HepG2 (cell line): ENCODE measurements around the gene VPS13D. TPM values are rescaled to one million over a fixed set of nuclear protein-coding genes. Genes with fewer than 3 reads are reported as not detected.

Source experiments
- ATAC-seq: fragments of 200-7000 bp; cut with Tn5 transposase; 3 replicates; pipeline ENCODE4 v1.9.1; 2020; ENCODE audit warnings: mild to moderate bottlenecking, moderate library complexity
- BruUV-seq: library from RNA; stranded (reverse); fragments of 400-500 nt; replicated peaks from 2 replicates; lab custom pipeline; 2021; lab: Mats Ljungman, UMichigan
- CTCF ChIA-PET: fragments of 300-600 bp; formaldehyde crosslinking; extraction: SDS; loops from one replicate; lab custom pipeline; 2021; ENCODE audit warnings: low total read pairs, inconsistent platforms, low intra/inter-chr PET ratio; lab: Yijun Ruan, JAX
- POLR2A ChIA-PET: fragments of 350-600 bp; sonication (Branson Sonifier 250); formaldehyde crosslinking; loops from one replicate; lab custom pipeline; 2020; ENCODE audit warnings: antibody characterized with exemption, inconsistent platforms; lab: Yijun Ruan, JAX
- DNase-seq: peaks from one replicate; pipeline ENCODE4 v3.0.0-alpha.2; 2015; ENCODE audit warnings: low spot score
- FAIRE-seq: peaks from 3 replicates; lab custom pipeline; 2011; peaks lifted over from hg19 to GRCh38; lab: Jason Lieb, UNC
- H2AFZ ChIP-seq: one replicate; pipeline ENCODE4 v1.6.1; 2011; ENCODE audit warnings: low read length, inconsistent platforms
- H3K27ac ChIP-seq: fragments of 300-600 bp; 3 replicates; pipeline ENCODE4 v1.8.0; 2011; ENCODE audit warnings: mixed run types, mild to moderate bottlenecking, mixed read lengths, low read length, inconsistent platforms; ENCODE audit not compliant: insufficient read depth; ENCODE audit errors: extremely low read length
- H3K27me3 ChIP-seq, 2 experiments: fragments of 200-600 bp in 1 of 2; 2 replicates in 1 of 2; 3 replicates in 1 of 2; pipeline versions ENCODE4 v1.6.0 to v1.8.0; 2011; ENCODE audit warnings: low read length in 2 of 2, mild to moderate bottlenecking in 2 of 2, moderate library complexity in 2 of 2, inconsistent platforms in 1 of 2; ENCODE audit not compliant: insufficient read depth in 2 of 2, control insufficient read depth in 1 of 2
- H3K36me3 ChIP-seq, 2 experiments: fragments of 200-600 bp in 1 of 2; replicated peaks in 1 of 2; 2 replicates in 1 of 2; 3 replicates in 1 of 2; pipeline versions ENCODE4 v1.5.1 to v1.8.0; 2011; ENCODE audit warnings: low read length in 2 of 2, inconsistent platforms in 1 of 2; ENCODE audit not compliant: insufficient read depth in 2 of 2, control insufficient read depth in 1 of 2
- H3K4me1 ChIP-seq: 2 replicates; pipeline ENCODE4 v1.5.1; 2012; ENCODE audit warnings: low read length, inconsistent platforms; ENCODE audit not compliant: insufficient read depth
- H3K4me2 ChIP-seq: 2 replicates; pipeline ENCODE4 v1.6.0; 2011; ENCODE audit warnings: low read depth, low read length, inconsistent platforms
- H3K4me3 ChIP-seq, 3 experiments: fragments of 200-600 bp in 1 of 3; sonication (generic), shearing (Covaris generic) in 1 of 3; replicated peaks in 1 of 3; 2 replicates each; pipeline ENCODE4 v1.5.1; 2011 to 2016; ENCODE audit warnings: low read length in 3 of 3, inconsistent platforms in 2 of 3, low read depth in 2 of 3, mild to moderate bottlenecking in 2 of 3, control low read depth in 1 of 3, mixed read lengths in 1 of 3; ENCODE audit not compliant: insufficient read depth in 1 of 3
- H3K79me2 ChIP-seq: one replicate; pipeline ENCODE4 v1.6.1; 2011; ENCODE audit warnings: low read length, inconsistent platforms; ENCODE audit not compliant: insufficient read depth
- H3K9ac ChIP-seq: 2 replicates; pipeline ENCODE4 v1.6.0; 2011; ENCODE audit warnings: mild to moderate bottlenecking, low read depth, low read length, inconsistent platforms; ENCODE audit not compliant: insufficient read depth
- H3K9me3 ChIP-seq: 2 replicates; pipeline ENCODE4 v1.5.1; 2012; ENCODE audit warnings: mild to moderate bottlenecking, low read length
- H4K20me1 ChIP-seq: 2 replicates; pipeline ENCODE4 v1.6.0; 2011; ENCODE audit warnings: inconsistent platforms, mild to moderate bottlenecking, low read length, moderate library complexity; ENCODE audit not compliant: insufficient read depth
- ARNT ChIP-seq: fragments of 450-650 bp; IDR thresholded peaks from 2 replicates; pipeline ENCODE4 v1.6.1; 2017
- FOXA1 ChIP-seq, 2 experiments: fragments of 450-650 bp in 1 of 2; sonication (generic) in 1 of 2; formaldehyde crosslinking in 1 of 2; IDR thresholded peaks; 2 replicates each; pipeline versions ENCODE4 v1.4.0 to v1.6.1; 2016 to 2020; ENCODE audit warnings: missing genetic modification reagents in 1 of 2
- HBP1 ChIP-seq: IDR thresholded peaks from 2 replicates; pipeline ENCODE4 v1.6.1; 2016; ENCODE audit warnings: low read depth, control low read depth
- JUN ChIP-seq: sonication (generic); formaldehyde crosslinking; IDR thresholded peaks from 2 replicates; pipeline ENCODE4 v1.4.0; 2020; ENCODE audit warnings: mild to moderate bottlenecking, missing genetic modification reagents
- KLF16 ChIP-seq, 2 experiments: sonication (generic) in 1 of 2; formaldehyde crosslinking in 1 of 2; IDR thresholded peaks; 2 replicates each; pipeline versions ENCODE4 v1.6.1 to v1.8.0; 2016 to 2023; ENCODE audit warnings: missing genetic modification reagents in 2 of 2, missing compliant biosample characterization in 1 of 2
- NR2F1 ChIP-seq, 2 experiments: fragments of 450-650 bp in 1 of 2; formaldehyde crosslinking in 1 of 2; IDR thresholded peaks; 2 replicates each; pipeline versions ENCODE4 v1.5.0 to v1.6.1; 2016 to 2020; ENCODE audit warnings: mild to moderate bottlenecking in 1 of 2, missing compliant biosample characterization in 1 of 2, missing genetic modification reagents in 1 of 2, moderate library complexity in 1 of 2
- RARA ChIP-seq: IDR thresholded peaks from 2 replicates; pipeline ENCODE4 v1.6.1; 2016; ENCODE audit warnings: missing genetic modification reagents, missing compliant biosample characterization
- SMARCE1 ChIP-seq: fragments of 450-650 bp; IDR thresholded peaks from 2 replicates; pipeline ENCODE4 v1.6.1; 2017; ENCODE audit warnings: borderline replicate concordance
- XBP1 ChIP-seq: sonication (generic); formaldehyde crosslinking; IDR thresholded peaks from 2 replicates; pipeline ENCODE4 v1.5.0; 2020; ENCODE audit warnings: missing genetic modification reagents
- ZBTB46 ChIP-seq: sonication (generic); formaldehyde crosslinking; IDR thresholded peaks from 2 replicates; pipeline ENCODE4 v1.4.0; 2020; ENCODE audit warnings: mild to moderate bottlenecking, missing genetic modification reagents, borderline replicate concordance
- ZNF136 ChIP-seq: sonication (generic); formaldehyde crosslinking; IDR thresholded peaks from 2 replicates; pipeline ENCODE4 v1.8.1; 2022; ENCODE audit warnings: low read depth, mild to moderate bottlenecking, moderate library complexity, missing genetic modification reagents
- ZNF546 ChIP-seq: sonication (generic); formaldehyde crosslinking; conservative IDR thresholded peaks from 2 replicates; pipeline ENCODE4 v1.8.1; 2023; ENCODE audit warnings: mild to moderate bottlenecking, missing genetic modification reagents
- ZNF577 ChIP-seq: sonication (generic); formaldehyde crosslinking; IDR thresholded peaks from 2 replicates; pipeline ENCODE4 v1.4.0; 2020; ENCODE audit warnings: mild to moderate bottlenecking, low read depth, missing genetic modification reagents, borderline replicate concordance
- ZNF780A ChIP-seq: sonication (generic); formaldehyde crosslinking; IDR thresholded peaks from 2 replicates; pipeline ENCODE4 v1.8.0; 2022; ENCODE audit warnings: mild to moderate bottlenecking, missing genetic modification reagents, moderate library complexity
- WGBS: methylation state at CpG from one replicate; pipeline ENCODE4 v1.1.6; 2017; ENCODE audit warnings: low lambda C conversion rate; 5-methylcytosine and 5-hydroxymethylcytosine counted together
- in situ Hi-C: cut with HindIII; loops from 2 replicates; pipeline ENCODE4 v1.10.0; 2017; ENCODE audit warnings: low pct_unique_long_range_greater_than_20kb; ENCODE audit not compliant: extremely low pct_ligation_motif_present
- intact Hi-C: fragments of 100-400 bp; cut with micrococcal nuclease; formaldehyde crosslinking; loops from one replicate; pipeline ENCODE4 v1.10.0; 2022; ENCODE audit not compliant: unreplicated experiment
- polyA plus RNA-seq, 8 experiments: library from polyadenylated mRNA; depleted of rRNA in 3 of 8; stranded (reverse) in 7 of 8; unstranded in 1 of 8; fragments of >200 nt; fragmentation: Illumina TruSeq in 4 of 8; extraction: Trizol in 4 of 8; gene quantifications; 2 replicates each; pipeline versions ENCODE4 v1.2.1 to v1.2.3, GENCODE V29; 2011 to 2016; ENCODE audit warnings: low read depth in 4 of 8, missing spikeins in 1 of 8, mixed read lengths in 1 of 8; ENCODE audit not compliant: insufficient read depth in 1 of 8
- total RNA-seq, 5 experiments: library from RNA; depleted of rRNA; stranded (reverse); fragments of >200 nt; fragmentation: Illumina TruSeq; extraction: Trizol; gene quantifications; 2 replicates each; pipeline ENCODE4 v1.2.3, GENCODE V29; 2016; ENCODE audit warnings: low read depth in 1 of 5
- TF ChIP-seq, protein P1 (sequence below): fragments of 450-650 bp; IDR thresholded peaks from 2 replicates; pipeline ENCODE4 v1.6.1; 2017
- TF ChIP-seq, protein P2 (sequence below): sonication (generic); formaldehyde crosslinking; IDR thresholded peaks from 2 replicates; pipeline ENCODE4 v1.4.0; 2020; ENCODE audit warnings: low read depth, mild to moderate bottlenecking, missing genetic modification reagents

The VPS13D gene
- total and polyA plus RNA-seq, 2 of the 13 experiments (the other 11 are each of a cell fraction or from before 2014, with no cell fraction given): 8.6 to 13.9 TPM

DNA sequence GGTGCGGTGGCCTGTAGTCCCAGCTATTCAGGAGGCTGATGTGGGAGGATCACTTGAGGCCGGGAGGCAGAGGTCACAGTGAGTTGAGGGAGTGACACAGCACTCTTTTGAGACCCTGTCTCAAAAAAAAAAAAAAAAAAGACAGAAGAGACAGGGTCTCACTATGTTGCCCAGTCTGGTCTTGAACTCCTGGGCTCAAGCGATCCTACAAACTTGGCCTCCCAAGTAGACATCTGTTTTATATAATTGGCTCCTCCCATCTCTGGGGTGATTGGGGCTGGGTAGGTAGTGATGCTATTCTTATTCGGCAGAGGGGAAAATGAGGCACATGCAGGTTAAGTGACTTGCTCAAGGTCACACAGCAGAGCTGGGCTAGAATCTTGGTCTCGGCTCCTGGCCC lies 23.6 kb upstream of the VPS13D start:
- CTCF ChIA-PET: interaction anchor here (3.6 kb wide), 1 partner anchor 82 kb away, joined by 93 read pairs; no protein-coding TSS in a partner anchor
- H3K4me3 ChIP-seq: no peak overlapping the region
- DNase-seq: no peak
- POLR2A ChIA-PET: no interaction called here
- no peak overlapping the region for H3K9ac ChIP-seq
- H3K4me2 ChIP-seq: no peak overlapping the region
- no peak overlapping the region for H3K27ac ChIP-seq
- in situ Hi-C loops (loop anchor here (5.0 kb wide), 1 partner anchor 84 kb away; no protein-coding TSS in a partner anchor), intact Hi-C loops (no loop called here)
- WGBS: 79% methylated on average over 4 of the region's 5 CpGs
- no peak for FAIRE-seq
- no peaks in the 10 kb centered on the region for H3K4me1 ChIP-seq
- no peaks in the 10 kb centered on the region for H3K36me3 ChIP-seq
- no TSS peak for BruUV-seq
- H4K20me1 ChIP-seq: no peaks in the 10 kb centered on the region
- no peak for ATAC-seq
- TF ChIP-seq ZBTB46 (CRISPR knock-in tag) (no peak), XBP1 (CRISPR knock-in tag) (no peak), NR2F1 (CRISPR knock-in tag; IDR thresholded peaks at IDR 0.05) (no peak), ZNF780A (CRISPR knock-in tag) (no peak), KLF16 (CRISPR knock-in tag; IDR thresholded peaks at IDR 0.05) (no peak), ZNF136 (CRISPR knock-in tag) (no peak), RARA (no peak), ZNF546 (CRISPR knock-in tag) (no peak), ARNT (no peak), ZNF577 (CRISPR knock-in tag) (no peak), JUN (CRISPR knock-in tag) (no peak), FOXA1 (IDR thresholded peaks at IDR 0.05) (no peak), FOXA1 (CRISPR knock-in tag; IDR thresholded peaks at IDR 0.05) (no peak), SMARCE1 (no peak), HBP1 (CRISPR knock-in tag) (no peak)
- TF ChIP-seq, protein P1, sequence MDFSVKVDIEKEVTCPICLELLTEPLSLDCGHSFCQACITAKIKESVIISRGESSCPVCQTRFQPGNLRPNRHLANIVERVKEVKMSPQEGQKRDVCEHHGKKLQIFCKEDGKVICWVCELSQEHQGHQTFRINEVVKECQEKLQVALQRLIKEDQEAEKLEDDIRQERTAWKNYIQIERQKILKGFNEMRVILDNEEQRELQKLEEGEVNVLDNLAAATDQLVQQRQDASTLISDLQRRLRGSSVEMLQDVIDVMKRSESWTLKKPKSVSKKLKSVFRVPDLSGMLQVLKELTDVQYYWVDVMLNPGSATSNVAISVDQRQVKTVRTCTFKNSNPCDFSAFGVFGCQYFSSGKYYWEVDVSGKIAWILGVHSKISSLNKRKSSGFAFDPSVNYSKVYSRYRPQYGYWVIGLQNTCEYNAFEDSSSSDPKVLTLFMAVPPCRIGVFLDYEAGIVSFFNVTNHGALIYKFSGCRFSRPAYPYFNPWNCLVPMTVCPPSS: no peak
- TF ChIP-seq, protein P2, sequence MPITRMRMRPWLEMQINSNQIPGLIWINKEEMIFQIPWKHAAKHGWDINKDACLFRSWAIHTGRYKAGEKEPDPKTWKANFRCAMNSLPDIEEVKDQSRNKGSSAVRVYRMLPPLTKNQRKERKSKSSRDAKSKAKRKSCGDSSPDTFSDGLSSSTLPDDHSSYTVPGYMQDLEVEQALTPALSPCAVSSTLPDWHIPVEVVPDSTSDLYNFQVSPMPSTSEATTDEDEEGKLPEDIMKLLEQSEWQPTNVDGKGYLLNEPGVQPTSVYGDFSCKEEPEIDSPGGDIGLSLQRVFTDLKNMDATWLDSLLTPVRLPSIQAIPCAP (CRISPR knock-in tag): no peak
- no peaks in the 10 kb centered on the region for H3K27me3 ChIP-seq
- H3K9me3 ChIP-seq: no peaks in the 10 kb centered on the region
- no peak overlapping the region for H2AFZ ChIP-seq
- no peaks in the 10 kb centered on the region for H3K79me2 ChIP-seq
